ENCODE measurements around the gene DCAF5.

GRCh38 chr14:69092840-69093422 is 60.0 kb downstream of the DCAF5 start:
- TF ChIP-seq CTCF (conservative IDR thresholded peaks at IDR 0.05; ENCODE audit: low read depth, low read length), result no peak
- TF ChIP-seq EZH2 (IDR thresholded peaks at IDR 0.05; ENCODE audit: borderline replicate concordance, low read depth, low read length, poor library complexity, severe bottlenecking), result no peak

Measured in A673 (cell line).